Measurements from ENCODE around the gene MAST2.

DNA sequence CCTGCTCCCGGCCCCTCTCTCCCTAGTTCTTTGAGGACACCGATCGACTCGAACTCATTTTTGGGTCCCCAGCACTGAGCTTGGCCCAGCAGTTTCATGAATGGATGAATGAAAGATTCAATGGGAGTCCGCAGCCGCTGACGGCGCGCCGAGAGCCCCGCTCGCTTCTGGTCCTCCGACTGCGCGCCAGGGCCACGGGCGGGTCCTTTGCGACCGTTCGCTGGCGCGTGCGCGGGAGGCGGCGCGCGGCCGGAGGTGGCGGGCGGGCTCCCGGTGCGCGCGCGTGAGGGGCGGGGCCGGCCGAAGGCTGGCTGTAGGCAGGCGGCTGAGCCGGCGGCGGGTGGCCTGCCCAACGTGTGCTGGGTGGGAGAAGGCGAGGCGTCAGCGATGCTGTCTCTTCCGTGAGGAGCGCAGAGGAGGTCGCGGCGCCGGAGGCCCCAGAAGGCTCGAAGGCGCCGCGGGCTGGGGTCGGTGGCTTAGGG lies at the start of gene MAST2:
- TF ChIP-seq, protein P1, sequence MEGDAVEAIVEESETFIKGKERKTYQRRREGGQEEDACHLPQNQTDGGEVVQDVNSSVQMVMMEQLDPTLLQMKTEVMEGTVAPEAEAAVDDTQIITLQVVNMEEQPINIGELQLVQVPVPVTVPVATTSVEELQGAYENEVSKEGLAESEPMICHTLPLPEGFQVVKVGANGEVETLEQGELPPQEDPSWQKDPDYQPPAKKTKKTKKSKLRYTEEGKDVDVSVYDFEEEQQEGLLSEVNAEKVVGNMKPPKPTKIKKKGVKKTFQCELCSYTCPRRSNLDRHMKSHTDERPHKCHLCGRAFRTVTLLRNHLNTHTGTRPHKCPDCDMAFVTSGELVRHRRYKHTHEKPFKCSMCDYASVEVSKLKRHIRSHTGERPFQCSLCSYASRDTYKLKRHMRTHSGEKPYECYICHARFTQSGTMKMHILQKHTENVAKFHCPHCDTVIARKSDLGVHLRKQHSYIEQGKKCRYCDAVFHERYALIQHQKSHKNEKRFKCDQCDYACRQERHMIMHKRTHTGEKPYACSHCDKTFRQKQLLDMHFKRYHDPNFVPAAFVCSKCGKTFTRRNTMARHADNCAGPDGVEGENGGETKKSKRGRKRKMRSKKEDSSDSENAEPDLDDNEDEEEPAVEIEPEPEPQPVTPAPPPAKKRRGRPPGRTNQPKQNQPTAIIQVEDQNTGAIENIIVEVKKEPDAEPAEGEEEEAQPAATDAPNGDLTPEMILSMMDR (conservative IDR thresholded peaks at IDR 0.05): no peak
- TF ChIP-seq ZFX (IDR thresholded peaks at IDR 0.05): no peak

Data from C4-2B (cell line).